NCI-H2196 (cell line): ENCODE data around the gene ZNF500.

ENCODE experiments used
- DNase-seq: peaks from one replicate; lab custom pipeline; 2025; ENCODE audit not compliant: unreplicated experiment; lab: John Stamatoyannopoulos, UW

ZNF500 gene

GRCh38 chr16:4775005-4775404 lies 8.0 kb upstream of the ZNF500 start:
- DNase-seq, result no peak

- DNase-seq, result no peak
Measured at GRCh38 chr16:4772351-4772750, 5.4 kb upstream of the ZNF500 start.

GRCh38 chr16:4771646-4772045 lies 4.7 kb upstream of the ZNF500 start:
- DNase-seq, result no peak

- no peak for DNase-seq
Measured at GRCh38 chr16:4769306-4769638, 2.3 kb upstream of the ZNF500 start.

GRCh38 chr16:4768549-4769305 lies 1.8 kb upstream of the ZNF500 start:
- peak; percentile 97 for DNase-seq

GRCh38 chr16:4767872-4768548 lies 1.0 kb upstream of the ZNF500 start:
- DNase-seq, result no peak

- DNase-seq, result no peak
Measured at GRCh38 chr16:4765511-4766474, 1.2 kb downstream of the ZNF500 start.

- no peak for DNase-seq
Measured at GRCh38 chr16:4763791-4764190, 3.2 kb downstream of the ZNF500 start.

GRCh38 chr16:4762205-4762604 lies 4.8 kb downstream of the ZNF500 start:
- no peak for DNase-seq

- no peak for DNase-seq
Measured at GRCh38 chr16:4760221-4760910, 6.6 kb downstream of the ZNF500 start.

GRCh38 chr16:4755687-4756086 lies 11.3 kb downstream of the ZNF500 start:
- no peak for DNase-seq

GRCh38 chr16:4754865-4755264 lies 12.1 kb downstream of the ZNF500 start:
- DNase-seq, result no peak

- no peak for DNase-seq
Measured at GRCh38 chr16:4753227-4753626, 13.7 kb downstream of the ZNF500 start.

GRCh38 chr16:4752351-4753100 lies 14.4 kb downstream of the ZNF500 start:
- no peak for DNase-seq

GRCh38 chr16:4750896-4751295 lies 16.1 kb downstream of the ZNF500 start:
- no peak for DNase-seq

- DNase-seq, result no peak
Measured at GRCh38 chr16:4749700-4750257, 17.2 kb downstream of the ZNF500 start.

- DNase-seq, result no peak
Measured at GRCh38 chr16:4748682-4749411, 18.1 kb downstream of the ZNF500 start.

- DNase-seq, result no peak
Measured at GRCh38 chr16:4747906-4748681, 18.9 kb downstream of the ZNF500 start.
